Uterus (tissue), 2 donors: ENCODE measurements around the gene ABI1.

Experiments used
- CTCF ChIP-seq, 4 experiments: fragments of 200-600 bp in 2 of 4; fragments of 450-650 bp in 2 of 4; sonication (generic) in 2 of 4; IDR thresholded peaks; one replicate each; pipeline ENCODE4 v1.5.1; 2016 to 2019; ENCODE audit warnings: antibody characterized with exemption in 4 of 4, mild to moderate bottlenecking in 2 of 4, moderate library complexity in 1 of 4
- POLR2A ChIP-seq, 2 donors: fragments of 450-650 bp; IDR thresholded peaks; one replicate each; pipeline ENCODE4 v1.6.1; 2016; ENCODE audit warnings: antibody characterized with exemption in 2 of 2, mild to moderate bottlenecking in 1 of 2, moderate library complexity in 1 of 2

GRCh38 chr10:26755443-26755903 lies 105.3 kb downstream of the ABI1 start:
- TF ChIP-seq CTCF (IDR thresholded peaks at IDR 0.05): no peak
- no peak for TF ChIP-seq POLR2A (IDR thresholded peaks at IDR 0.05)
